ENCODE results near the gene ZNF433. TPM values are rescaled to one million over a fixed set of nuclear protein-coding genes. Genes with fewer than 3 reads are reported as not detected.

Gene ZNF433
- total and polyA plus RNA-seq, 2 donors (not counting 3 experiments of a cell fraction or from before 2014, with no cell fraction given) = 1.8 to 2.1 TPM

Small RNA genes within 50 kb of the gene (small RNA-seq; reads per million reads assigned to genes)
- gene RNA5SP464 (ENCODE audit: insufficient read depth, insufficient read length, low read depth, low replicate concordance) (not detected), gene RNA5SP465 (ENCODE audit: insufficient read depth, insufficient read length, low read depth, low replicate concordance) (not detected), gene RNA5SP466 (ENCODE audit: insufficient read depth, insufficient read length, low read depth, low replicate concordance) (not detected)

Other genes starting within 250 kb of the ZNF433 start
- 0.85 and 1.1 TPM in 2 replicates for gene ZNF491, start 237.2 kb downstream of the ZNF433 start, total RNA-seq
- gene ZNF491, start 237.2 kb downstream of the ZNF433 start, polyA plus RNA-seq = 0.35 and 0.55 TPM in 2 replicates
- gene ZNF440, start 221.4 kb downstream of the ZNF433 start, total RNA-seq = 9.1 and 13.3 TPM in 2 replicates
- gene ZNF440, start 221.4 kb downstream of the ZNF433 start, polyA plus RNA-seq = 1.5 and 2.2 TPM in 2 replicates
- 0.33 TPM in 1 of 2 replicates, not detected in the other for gene ZNF439, start 187.0 kb downstream of the ZNF433 start, total RNA-seq
- 0.12 and 0.18 TPM in 2 replicates for gene ZNF439, start 187.0 kb downstream of the ZNF433 start, polyA plus RNA-seq
- gene ZNF69, start 147.9 kb downstream of the ZNF433 start, total RNA-seq = 1.2 and 5.6 TPM in 2 replicates
- gene ZNF69, start 147.9 kb downstream of the ZNF433 start, polyA plus RNA-seq = 1.4 and 1.9 TPM in 2 replicates
- gene ZNF700, start 110.6 kb downstream of the ZNF433 start, total RNA-seq = 6.9 and 7.9 TPM in 2 replicates
- 1.8 and 2.3 TPM in 2 replicates for gene ZNF700, start 110.6 kb downstream of the ZNF433 start, polyA plus RNA-seq
- gene ZNF763, start 70.6 kb downstream of the ZNF433 start, total RNA-seq = 0.48 and 0.77 TPM in 2 replicates
- 0.17 and 0.22 TPM in 2 replicates for gene ZNF763, start 70.6 kb downstream of the ZNF433 start, polyA plus RNA-seq
- gene ZNF878, start 17.3 kb upstream of the ZNF433 start, total RNA-seq = 0.51 TPM in 1 of 2 replicates, not detected in the other
- not detected in 2 replicates for gene ZNF878, start 17.3 kb upstream of the ZNF433 start, polyA plus RNA-seq
- gene ZNF844, start 29.1 kb upstream of the ZNF433 start, total RNA-seq = 0.90 and 3.8 TPM in 2 replicates
- gene ZNF844, start 29.1 kb upstream of the ZNF433 start, polyA plus RNA-seq = 0.88 and 0.90 TPM in 2 replicates
- 0.35 and 0.88 TPM in 2 replicates for gene ZNF20, start 104.7 kb upstream of the ZNF433 start, total RNA-seq
- gene ZNF20, start 104.7 kb upstream of the ZNF433 start, polyA plus RNA-seq = 0.35 and 0.46 TPM in 2 replicates
- 6.7 and 7.1 TPM in 2 replicates for gene ZNF625, start 121.1 kb upstream of the ZNF433 start, total RNA-seq
- 0.73 and 0.90 TPM in 2 replicates for gene ZNF625, start 121.1 kb upstream of the ZNF433 start, polyA plus RNA-seq
- gene ZNF136, start 127.4 kb upstream of the ZNF433 start, total RNA-seq = 3.5 and 4.0 TPM in 2 replicates
- 0.92 TPM in 2 replicates for gene ZNF136, start 127.4 kb upstream of the ZNF433 start, polyA plus RNA-seq